Measurements from ENCODE around the gene NOS3.

NOS3 gene

DNA sequence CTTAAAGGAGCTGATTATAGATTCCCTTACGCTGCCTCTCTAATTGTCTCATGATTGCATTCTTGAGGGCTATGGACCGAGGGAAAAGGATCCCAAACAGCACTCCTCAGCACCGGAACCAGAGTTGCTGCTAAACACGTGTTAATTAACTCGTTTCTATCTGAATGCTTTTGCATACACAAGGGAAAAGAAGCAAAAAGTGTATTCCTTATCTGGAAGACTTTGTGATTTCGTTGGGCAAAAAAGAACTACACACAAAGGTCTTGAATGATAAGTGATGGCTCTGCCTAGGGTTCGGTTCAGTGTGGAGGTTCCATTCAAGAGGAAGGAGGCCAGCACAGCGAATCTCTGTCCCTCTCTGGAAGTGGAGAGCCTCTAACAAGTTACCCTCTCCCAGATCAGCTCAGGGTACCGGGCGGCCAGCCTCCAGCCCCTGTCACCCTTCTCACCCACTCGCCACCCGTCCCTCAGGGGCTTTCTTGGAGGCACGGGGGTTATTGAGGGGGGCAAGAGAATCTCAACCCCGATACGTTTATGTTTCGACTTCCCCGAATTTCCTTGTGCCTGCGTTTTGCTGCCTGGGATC is 68.1 kb downstream of the NOS3 start:
- DNase-seq (ENCODE audit: low read depth in 2 of 2): no peak

DNA sequence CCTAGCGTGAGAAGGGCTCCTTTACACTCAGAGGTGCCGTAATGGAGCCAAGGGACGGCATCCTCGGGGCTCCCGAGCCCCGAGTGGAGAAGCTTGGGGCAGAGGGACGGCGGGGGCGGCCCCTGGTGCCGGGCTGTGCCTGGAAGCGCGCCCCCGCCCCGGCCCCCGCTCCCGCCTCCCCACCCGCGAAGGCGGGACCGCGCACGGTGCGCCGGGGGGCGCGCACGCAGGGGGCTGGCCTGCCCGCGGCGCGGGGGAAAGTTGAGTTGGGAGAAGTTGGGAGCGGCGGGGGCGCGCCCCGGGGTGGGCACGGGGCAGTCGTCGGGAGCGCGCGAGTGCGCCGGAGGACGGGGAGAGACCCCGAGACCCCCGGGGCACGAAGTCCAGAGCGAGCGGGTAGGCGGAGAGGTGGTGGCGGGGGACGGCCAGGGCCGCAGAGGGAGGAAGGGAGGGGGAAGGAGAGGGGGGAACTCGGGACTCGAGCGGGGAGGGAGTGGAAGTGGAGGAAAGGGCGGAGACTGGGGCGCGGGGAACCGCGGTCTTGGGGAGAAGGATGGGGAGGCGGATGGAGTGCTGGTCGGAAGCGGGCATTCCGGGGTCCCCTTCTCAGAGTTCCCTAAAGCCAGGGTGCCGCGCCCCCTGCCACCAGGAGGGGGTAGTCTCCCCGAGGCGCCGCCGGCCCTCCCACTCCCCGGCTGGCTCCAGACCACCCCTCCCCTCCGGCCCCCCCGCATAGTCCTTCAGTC is 68.7 kb downstream of the NOS3 start, which contains the start of gene SLC4A2:
Gene SLC4A2 (plus strand): TSS at position 223 of the 746 bp plus-strand sequence. CDS start 2,399 bp downstream, outside the sequence.
- DNase-seq (ENCODE audit: low read depth in 2 of 2): peak; percentile 43

GRCh38 chr7:151060113-151060415 is 69.2 kb downstream of the NOS3 start:
- DNase-seq (ENCODE audit: low read depth in 2 of 2): no peak

GRCh38 chr7:151060416-151061212 is 69.8 kb downstream of the NOS3 start:
- no peak for DNase-seq (ENCODE audit: low read depth in 2 of 2)

DNA sequence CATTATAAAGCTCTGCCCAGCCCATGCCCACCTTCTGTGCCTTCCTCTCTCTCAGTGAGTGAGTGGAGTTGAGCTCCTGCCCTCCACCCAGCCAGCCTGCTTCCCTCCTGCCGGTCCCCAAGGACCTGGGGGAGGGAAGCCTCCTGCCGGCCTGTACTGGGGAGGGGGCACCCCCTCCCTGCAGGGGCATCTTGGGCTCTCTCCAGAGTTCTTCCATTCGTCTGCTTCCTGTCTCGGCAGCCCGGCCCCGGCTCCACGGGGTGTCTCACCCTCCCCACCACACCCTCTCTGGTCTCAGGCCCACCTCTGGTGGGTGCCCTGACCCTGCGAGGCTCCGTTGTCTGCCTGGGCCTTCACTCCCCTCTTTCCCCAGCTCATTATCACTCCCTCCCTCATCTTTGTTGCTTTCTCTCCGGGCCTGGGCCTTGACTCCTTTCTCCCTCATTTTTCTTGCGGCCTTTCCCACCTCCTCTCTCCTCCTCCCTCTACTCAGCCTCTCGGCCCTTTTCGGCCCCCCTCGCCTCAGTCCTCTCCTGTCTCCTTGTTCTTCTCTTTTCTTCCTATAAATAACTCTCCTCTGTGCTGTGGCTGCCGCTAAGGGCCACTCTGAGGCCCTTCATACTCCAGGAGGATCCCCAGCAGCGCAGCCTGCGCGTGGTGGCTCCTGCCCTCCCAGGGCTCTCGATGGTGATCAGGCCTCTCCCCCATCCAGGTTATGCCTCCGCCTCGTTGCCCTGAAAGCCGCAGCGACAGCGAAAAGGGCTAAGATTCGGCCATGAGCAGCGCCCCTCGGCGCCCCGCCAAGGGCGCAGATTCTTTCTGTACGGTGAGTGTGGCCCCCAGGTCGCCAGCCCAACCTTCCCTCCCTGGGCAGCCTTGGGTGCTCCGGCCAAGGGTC is 70.6 kb downstream of the NOS3 start:
- no peak for DNase-seq (ENCODE audit: low read depth in 2 of 2)

GRCh38 chr7:151062111-151062398 is 71.2 kb downstream of the NOS3 start:
- DNase-seq (ENCODE audit: low read depth in 2 of 2): no peak

DNA sequence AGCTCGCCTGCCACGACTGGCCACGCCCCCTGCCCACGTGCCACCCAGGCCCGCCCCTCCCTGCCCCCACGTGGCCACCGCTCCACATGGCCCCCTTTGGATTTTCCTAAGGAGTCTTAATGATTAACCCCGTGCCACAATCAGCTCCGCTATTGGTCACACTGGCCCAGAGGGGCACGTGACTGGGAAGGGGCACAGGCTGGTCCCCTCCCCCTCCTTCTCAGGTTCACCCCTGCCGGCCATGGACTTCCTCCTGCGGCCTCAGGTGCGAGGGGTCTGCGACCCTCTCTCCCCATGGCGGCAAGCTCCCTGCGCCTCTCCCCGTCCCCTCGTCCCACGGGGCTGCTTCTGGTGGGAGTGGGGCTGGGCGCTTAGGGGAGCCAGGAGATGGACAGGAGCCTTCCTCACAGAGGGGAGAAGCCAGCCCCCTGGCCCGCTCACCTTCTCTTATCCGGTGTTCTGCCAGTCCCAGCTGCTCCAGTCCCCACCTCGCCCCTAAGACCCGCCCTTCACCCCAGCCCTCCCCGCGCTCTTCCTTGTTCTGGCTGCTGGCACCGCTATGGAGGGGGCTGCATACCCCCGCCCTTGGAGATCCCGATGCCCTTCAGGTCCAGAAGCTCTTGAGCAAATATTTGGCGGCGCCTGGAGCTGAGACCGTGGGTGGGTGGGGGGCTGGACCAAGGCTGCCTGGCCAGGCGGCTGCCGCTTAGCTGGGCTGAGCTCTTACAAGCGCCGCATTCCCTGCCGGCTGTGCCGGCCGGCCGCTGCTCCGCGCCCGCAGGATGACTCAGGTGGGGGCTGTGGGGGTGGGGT is 71.8 kb downstream of the NOS3 start:
- DNase-seq (ENCODE audit: low read depth in 2 of 2): no peak

DNA sequence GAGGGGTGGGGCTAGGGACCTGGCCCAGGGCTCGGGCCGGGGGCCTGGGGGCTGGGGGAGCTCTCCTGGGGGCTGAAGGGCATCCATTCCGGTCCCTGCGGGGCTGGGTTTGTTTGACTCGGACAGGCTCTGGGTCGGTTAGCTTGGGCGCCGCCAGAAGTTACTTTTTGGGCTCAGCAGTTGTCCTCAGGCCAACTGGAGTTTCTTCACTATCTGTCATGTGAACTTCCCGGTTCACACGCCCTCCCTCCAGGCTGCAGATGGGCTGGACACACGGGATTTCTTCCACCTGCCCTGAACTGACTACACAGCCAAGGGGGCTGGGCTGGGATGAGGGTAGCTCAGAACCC is 72.4 kb downstream of the NOS3 start:
- DNase-seq (ENCODE audit: low read depth in 2 of 2): no peak
